ENCODE measurements around the gene SLC22A16.

The SLC22A16 gene

GRCh38 chr6:110484321-110484720, 7.9 kb upstream of the SLC22A16 start:
- TF ChIP-seq POLR2A (IDR thresholded peaks at IDR 0.05; ENCODE audit: extremely low read depth, insufficient read length) (no peak), MYC (IDR thresholded peaks at IDR 0.05; ENCODE audit: low read depth, low read length) (peak; percentile 51; the same call in 1 of the 2 replicates), MAX (IDR thresholded peaks at IDR 0.05; ENCODE audit: low read depth, low read length) (peak; percentile 75)
- DNase-seq (ENCODE audit: low read depth): peak; percentile 97
- no peak overlapping the region for H3K4me3 ChIP-seq (ENCODE audit: low read depth, low read length)

- H3K4me3 ChIP-seq (ENCODE audit: low read depth, low read length): no peak overlapping the region
- DNase-seq (ENCODE audit: low read depth): peak; percentile 41
- no peak for TF ChIP-seq CTCF (IDR thresholded peaks at IDR 0.05; ENCODE audit: low read depth, low read length)
- no peak for TF ChIP-seq POLR2A (IDR thresholded peaks at IDR 0.05; ENCODE audit: extremely low read depth, insufficient read length)
- no peak for TF ChIP-seq MAX (IDR thresholded peaks at IDR 0.05; ENCODE audit: low read depth, low read length)
- TF ChIP-seq MYC (IDR thresholded peaks at IDR 0.05; ENCODE audit: low read depth, low read length): no peak
Observed at GRCh38 chr6:110482774-110483400, 6.5 kb upstream of the SLC22A16 start.

- TF ChIP-seq POLR2A (IDR thresholded peaks at IDR 0.05; ENCODE audit: extremely low read depth, insufficient read length): no peak
- TF ChIP-seq MYC (IDR thresholded peaks at IDR 0.05; ENCODE audit: low read depth, low read length): no peak
- TF ChIP-seq CTCF (IDR thresholded peaks at IDR 0.05; ENCODE audit: low read depth, low read length): no peak
- TF ChIP-seq MAX (IDR thresholded peaks at IDR 0.05; ENCODE audit: low read depth, low read length): no peak
- no peak for DNase-seq (ENCODE audit: low read depth)
- no peak overlapping the region for H3K4me3 ChIP-seq (ENCODE audit: low read depth, low read length)
Observed at GRCh38 chr6:110481081-110481480, 4.7 kb upstream of the SLC22A16 start.

GRCh38 chr6:110475066-110475653, 1.3 kb downstream of the SLC22A16 start:
- peak; percentile 96 for DNase-seq (ENCODE audit: low read depth)
- peak overlapping the region; percentile 86 for H3K4me3 ChIP-seq (ENCODE audit: low read depth, low read length)
- TF ChIP-seq MYC (IDR thresholded peaks at IDR 0.05; ENCODE audit: low read depth, low read length) (peak; percentile 89), CTCF (IDR thresholded peaks at IDR 0.05; ENCODE audit: low read depth, low read length) (no peak), POLR2A (IDR thresholded peaks at IDR 0.05; ENCODE audit: extremely low read depth, insufficient read length) (peak; percentile 29), MAX (IDR thresholded peaks at IDR 0.05; ENCODE audit: low read depth, low read length) (peak; percentile 83)

- DNase-seq (ENCODE audit: low read depth): no peak
- no peak for TF ChIP-seq POLR2A (IDR thresholded peaks at IDR 0.05; ENCODE audit: extremely low read depth, insufficient read length)
- TF ChIP-seq MYC (IDR thresholded peaks at IDR 0.05; ENCODE audit: low read depth, low read length): no peak
- no peak for TF ChIP-seq MAX (IDR thresholded peaks at IDR 0.05; ENCODE audit: low read depth, low read length)
- TF ChIP-seq CTCF (IDR thresholded peaks at IDR 0.05; ENCODE audit: low read depth, low read length): no peak
- peak overlapping the region; percentile 86 for H3K4me3 ChIP-seq (ENCODE audit: low read depth, low read length)
Observed at GRCh38 chr6:110474500-110474899, 1.9 kb downstream of the SLC22A16 start.

- TF ChIP-seq CTCF (IDR thresholded peaks at IDR 0.05; ENCODE audit: low read depth, low read length) (no peak), MAX (IDR thresholded peaks at IDR 0.05; ENCODE audit: low read depth, low read length) (no peak), POLR2A (IDR thresholded peaks at IDR 0.05; ENCODE audit: extremely low read depth, insufficient read length) (no peak), MYC (IDR thresholded peaks at IDR 0.05; ENCODE audit: low read depth, low read length) (no peak)
- no peak for DNase-seq (ENCODE audit: low read depth)
- H3K4me3 ChIP-seq (ENCODE audit: low read depth, low read length): no peak overlapping the region
Observed at GRCh38 chr6:110472739-110473138, 3.7 kb downstream of the SLC22A16 start.

Measured in NB4 (cell line).